ENCODE data around the gene TMEM176B.

TMEM176B gene

GRCh38 chr7:150751702-150752101 is 48.5 kb downstream of the TMEM176B start:
- DNase-seq, result no peak

GRCh38 chr7:150748376-150748775 is 51.8 kb downstream of the TMEM176B start:
- DNase-seq, result no peak

- DNase-seq, result no peak
Observed at GRCh38 chr7:150746921-150747320, 53.2 kb downstream of the TMEM176B start.

- no peak for DNase-seq
Observed at GRCh38 chr7:150745876-150746275, 54.3 kb downstream of the TMEM176B start.

GRCh38 chr7:150745086-150745485 is 55.1 kb downstream of the TMEM176B start:
- no peak for DNase-seq

GRCh38 chr7:150744041-150744656 is 56.0 kb downstream of the TMEM176B start:
- DNase-seq, result no peak

- DNase-seq, result no peak
Observed at GRCh38 chr7:150742286-150742968, 57.7 kb downstream of the TMEM176B start.
